Measurements from ENCODE around the gene RAP2A.

- TF ChIP-seq, protein P1, sequence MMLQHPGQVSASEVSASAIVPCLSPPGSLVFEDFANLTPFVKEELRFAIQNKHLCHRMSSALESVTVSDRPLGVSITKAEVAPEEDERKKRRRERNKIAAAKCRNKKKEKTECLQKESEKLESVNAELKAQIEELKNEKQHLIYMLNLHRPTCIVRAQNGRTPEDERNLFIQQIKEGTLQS (IDR thresholded peaks at IDR 0.05) = no peak
- TF ChIP-seq MAX (IDR thresholded peaks at IDR 0.05) (no peak), RXRA (IDR thresholded peaks at IDR 0.05) (no peak), FOXA2 (IDR thresholded peaks at IDR 0.05) (no peak), GABPA (IDR thresholded peaks at IDR 0.05 in 1 of 2, conservative IDR thresholded peaks at IDR 0.05 in 1 of 2) (no peak), SP1 (IDR thresholded peaks at IDR 0.05) (no peak), EGR1 (IDR thresholded peaks at IDR 0.05; ENCODE audit: low read depth in 2 of 2) (no peak), RAD21 (IDR thresholded peaks at IDR 0.05) (no peak)
- TF ChIP-seq, protein P2, sequence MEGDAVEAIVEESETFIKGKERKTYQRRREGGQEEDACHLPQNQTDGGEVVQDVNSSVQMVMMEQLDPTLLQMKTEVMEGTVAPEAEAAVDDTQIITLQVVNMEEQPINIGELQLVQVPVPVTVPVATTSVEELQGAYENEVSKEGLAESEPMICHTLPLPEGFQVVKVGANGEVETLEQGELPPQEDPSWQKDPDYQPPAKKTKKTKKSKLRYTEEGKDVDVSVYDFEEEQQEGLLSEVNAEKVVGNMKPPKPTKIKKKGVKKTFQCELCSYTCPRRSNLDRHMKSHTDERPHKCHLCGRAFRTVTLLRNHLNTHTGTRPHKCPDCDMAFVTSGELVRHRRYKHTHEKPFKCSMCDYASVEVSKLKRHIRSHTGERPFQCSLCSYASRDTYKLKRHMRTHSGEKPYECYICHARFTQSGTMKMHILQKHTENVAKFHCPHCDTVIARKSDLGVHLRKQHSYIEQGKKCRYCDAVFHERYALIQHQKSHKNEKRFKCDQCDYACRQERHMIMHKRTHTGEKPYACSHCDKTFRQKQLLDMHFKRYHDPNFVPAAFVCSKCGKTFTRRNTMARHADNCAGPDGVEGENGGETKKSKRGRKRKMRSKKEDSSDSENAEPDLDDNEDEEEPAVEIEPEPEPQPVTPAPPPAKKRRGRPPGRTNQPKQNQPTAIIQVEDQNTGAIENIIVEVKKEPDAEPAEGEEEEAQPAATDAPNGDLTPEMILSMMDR (IDR thresholded peaks at IDR 0.05; ENCODE audit: low read depth, low read length, missing input control) = no peak
Observed at GRCh38 chr13:97407540-97407939, 26.4 kb upstream of the RAP2A start.

Measured in liver (tissue), 3 donors.